ENCODE measurements around the gene NLRP1.

GRCh38 chr17:5511401-5512225 is 72.7 kb downstream of the NLRP1 start:
- TF ChIP-seq, protein P1, sequence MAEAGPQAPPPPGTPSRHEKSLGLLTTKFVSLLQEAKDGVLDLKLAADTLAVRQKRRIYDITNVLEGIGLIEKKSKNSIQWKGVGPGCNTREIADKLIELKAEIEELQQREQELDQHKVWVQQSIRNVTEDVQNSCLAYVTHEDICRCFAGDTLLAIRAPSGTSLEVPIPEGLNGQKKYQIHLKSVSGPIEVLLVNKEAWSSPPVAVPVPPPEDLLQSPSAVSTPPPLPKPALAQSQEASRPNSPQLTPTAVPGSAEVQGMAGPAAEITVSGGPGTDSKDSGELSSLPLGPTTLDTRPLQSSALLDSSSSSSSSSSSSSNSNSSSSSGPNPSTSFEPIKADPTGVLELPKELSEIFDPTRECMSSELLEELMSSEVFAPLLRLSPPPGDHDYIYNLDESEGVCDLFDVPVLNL (IDR thresholded peaks at IDR 0.05; ENCODE audit: low read depth, low read length): no peak
- TF ChIP-seq MAX (IDR thresholded peaks at IDR 0.05; ENCODE audit: low read depth, low read length): no peak
- TF ChIP-seq HCFC1 (IDR thresholded peaks at IDR 0.05; ENCODE audit: low read length): no peak
- TF ChIP-seq TCF3 (IDR thresholded peaks at IDR 0.05; ENCODE audit: borderline replicate concordance, insufficient read depth, low read depth, low read length): no peak
- TF ChIP-seq CTCF (IDR thresholded peaks at IDR 0.05 in 2 of 3, conservative IDR thresholded peaks at IDR 0.05 in 1 of 3; ENCODE audit: control insufficient read depth in 2 of 3, extremely low read depth in 1 of 3, insufficient read depth in 1 of 3, low read depth in 3 of 3, low read length in 3 of 3): no peak
